GM19372 (cell line): ENCODE measurements around the gene KCNQ1.

ENCODE experiments used
- ATAC-seq: cut with Tn5 transposase; IDR thresholded peaks from one replicate; pipeline ENCODE4 v1.9.1; 2021; ENCODE audit warnings: mild to moderate bottlenecking, low read depth, moderate library complexity; ENCODE audit not compliant: unreplicated experiment

KCNQ1 gene

GRCh38 chr11:2531277-2531986 lies 86.6 kb downstream of the KCNQ1 start:
- no peak for ATAC-seq

DNA sequence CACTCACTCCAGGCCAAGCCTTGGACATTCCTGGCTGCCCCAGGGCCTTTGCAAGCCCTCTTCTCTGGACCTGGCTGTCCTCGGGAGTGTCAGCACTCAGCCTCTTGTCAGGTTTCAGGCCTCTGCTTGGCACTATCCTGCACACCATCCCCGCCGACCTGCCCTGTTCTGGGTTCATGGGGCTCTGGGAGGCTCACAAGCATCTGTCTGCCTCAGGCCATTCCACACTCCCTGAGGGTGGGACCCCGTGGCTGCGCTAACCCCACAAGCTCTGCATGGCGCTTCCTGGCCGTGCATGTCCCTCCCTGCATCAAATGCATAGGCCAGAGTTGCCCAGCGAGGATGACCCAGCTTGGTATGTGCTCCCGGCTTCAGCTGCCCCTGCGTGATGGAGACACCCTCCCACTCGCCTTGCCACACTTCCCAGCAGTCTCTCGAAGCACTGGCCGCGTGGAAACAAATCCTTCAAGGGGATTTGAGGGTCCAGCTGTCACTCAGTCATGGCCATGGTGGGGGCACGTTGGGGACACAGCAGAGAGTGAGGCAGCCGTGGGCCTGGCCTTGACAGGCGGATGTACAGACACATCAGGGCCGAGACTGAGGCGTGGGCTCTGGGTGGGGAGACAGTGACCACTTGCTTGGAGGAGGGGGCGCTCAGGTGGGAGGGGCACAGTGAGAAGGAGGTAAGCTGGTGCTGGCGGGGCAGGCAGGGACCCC lies 87.3 kb downstream of the KCNQ1 start:
- ATAC-seq, result no peak

DNA sequence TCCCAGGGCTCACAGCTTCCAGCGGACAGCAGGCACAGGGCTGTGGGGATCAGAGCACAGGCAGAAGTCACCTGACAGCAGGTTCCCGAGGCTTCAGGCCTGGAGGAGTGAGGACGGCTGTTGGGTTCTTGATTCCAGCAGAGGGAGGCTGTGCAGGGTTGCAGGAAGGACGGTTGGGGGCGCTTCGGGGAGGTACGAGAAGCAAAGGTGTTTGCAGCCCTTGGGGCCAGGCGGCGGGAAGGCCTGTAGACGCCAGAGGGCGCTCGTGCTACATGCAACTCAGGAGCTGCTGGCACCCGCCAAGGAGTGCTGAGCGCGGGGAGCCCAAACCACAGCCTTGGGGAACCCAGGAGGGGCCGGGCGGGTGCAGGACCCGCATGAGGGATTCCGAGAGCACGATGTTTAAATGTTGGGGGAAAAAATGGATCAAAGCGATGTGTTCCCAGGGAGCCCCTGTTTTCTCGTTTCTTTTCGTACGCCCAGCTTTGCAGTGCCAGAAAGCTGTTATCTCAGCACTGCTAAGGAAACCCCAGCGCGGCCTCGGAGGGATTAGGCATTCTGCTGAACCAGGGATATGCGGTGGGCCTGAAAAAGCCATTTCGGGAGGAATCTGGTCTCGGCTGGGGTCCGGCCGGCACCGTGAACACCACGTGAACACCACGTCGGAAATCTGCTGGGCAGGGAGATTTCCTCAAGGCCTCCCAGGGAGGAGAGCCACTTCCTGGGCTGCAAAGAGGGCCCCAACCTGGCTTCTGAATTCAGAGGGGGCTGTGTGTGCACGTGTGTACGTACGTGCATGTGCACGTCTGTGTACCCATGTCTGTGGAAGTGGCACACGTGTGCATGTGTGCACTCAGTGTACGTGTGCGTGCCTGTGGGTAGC lies 88.1 kb downstream of the KCNQ1 start:
- peak; percentile 81 for ATAC-seq

GRCh38 chr11:2533587-2534133 lies 88.9 kb downstream of the KCNQ1 start:
- ATAC-seq, result no peak

DNA sequence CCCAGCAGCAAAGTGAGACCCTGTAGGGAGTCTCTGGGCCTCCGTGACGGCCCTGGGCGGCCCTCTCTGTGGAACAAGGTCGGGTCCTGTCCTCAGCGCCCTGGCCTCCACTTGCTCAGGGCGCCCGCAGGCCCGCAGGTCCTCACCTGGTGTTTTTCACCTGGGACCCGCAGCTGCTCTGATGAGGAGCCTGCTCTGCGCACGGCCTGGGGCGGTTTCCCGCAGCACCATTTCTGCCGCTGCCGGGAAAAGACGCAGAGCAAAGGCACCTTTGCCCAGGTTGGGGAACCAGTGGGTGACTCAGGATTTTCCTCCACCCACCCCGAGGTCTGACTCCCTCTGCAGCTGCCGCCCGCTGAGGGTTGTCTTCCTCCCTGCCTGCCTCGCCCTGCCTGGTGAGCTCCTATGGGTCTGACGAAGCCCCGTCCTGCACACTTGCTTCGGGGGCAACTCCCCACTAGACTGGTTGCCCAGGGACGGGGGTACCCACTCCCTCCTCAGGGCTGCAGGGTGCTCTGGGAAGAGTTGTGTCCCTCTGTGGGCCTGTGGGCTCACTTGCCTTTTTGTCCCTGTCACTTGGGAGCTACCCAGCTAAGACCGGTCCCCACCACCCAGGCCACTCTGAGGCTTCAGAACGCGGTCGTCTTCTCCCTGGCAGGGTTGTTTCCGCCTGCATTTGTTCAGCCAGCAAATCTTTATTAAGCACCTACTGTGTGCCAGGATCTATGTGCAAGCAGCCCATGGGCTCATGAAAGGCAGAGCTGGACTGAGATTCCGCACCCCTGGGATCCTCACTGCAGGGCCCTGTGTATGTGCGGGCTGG lies 89.5 kb downstream of the KCNQ1 start:
- ATAC-seq, result no peak

- no peak for ATAC-seq
These were observed 90.3 kb downstream of the KCNQ1 start for GRCh38 chr11:2534957-2535672.

DNA sequence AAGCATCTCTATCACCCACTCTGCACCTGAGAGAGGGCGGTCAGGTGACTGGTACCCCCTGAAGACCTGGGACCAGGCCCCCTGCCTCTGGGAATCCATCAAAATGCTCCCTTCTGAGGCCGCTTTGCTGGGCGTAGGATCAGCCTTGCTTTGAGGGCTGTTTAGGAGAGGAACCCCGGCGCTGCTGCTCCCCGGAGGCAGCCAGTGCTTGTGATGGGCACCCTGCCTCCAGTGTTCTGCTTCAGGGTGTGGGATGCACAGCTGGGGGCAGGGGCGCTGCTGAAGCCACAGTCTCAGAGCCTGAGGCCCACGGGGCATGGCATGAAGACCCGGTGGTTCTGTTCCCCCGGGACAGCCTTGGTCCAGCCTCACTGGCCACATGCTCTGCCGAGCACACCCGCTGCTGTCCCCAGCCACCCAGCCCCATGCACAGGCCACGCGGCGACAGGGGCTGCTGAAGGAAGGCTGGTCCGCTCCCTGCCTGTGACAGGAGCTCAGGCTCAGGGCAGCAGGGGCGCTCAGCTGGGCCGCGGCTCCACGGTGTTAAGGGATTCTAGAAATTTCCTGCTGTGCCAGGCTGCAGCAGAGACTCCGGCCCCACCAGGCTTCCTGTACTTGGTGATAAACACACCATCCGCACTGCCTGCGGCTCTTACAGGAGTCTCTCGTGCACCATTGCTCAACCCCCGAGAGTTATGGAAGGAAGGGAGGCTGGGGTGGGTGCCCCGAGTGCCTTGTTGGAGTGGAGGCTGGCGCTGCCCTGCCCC lies 91.0 kb downstream of the KCNQ1 start:
- ATAC-seq, result no peak

GRCh38 chr11:2536440-2536989 lies 91.7 kb downstream of the KCNQ1 start:
- ATAC-seq, result no peak

DNA sequence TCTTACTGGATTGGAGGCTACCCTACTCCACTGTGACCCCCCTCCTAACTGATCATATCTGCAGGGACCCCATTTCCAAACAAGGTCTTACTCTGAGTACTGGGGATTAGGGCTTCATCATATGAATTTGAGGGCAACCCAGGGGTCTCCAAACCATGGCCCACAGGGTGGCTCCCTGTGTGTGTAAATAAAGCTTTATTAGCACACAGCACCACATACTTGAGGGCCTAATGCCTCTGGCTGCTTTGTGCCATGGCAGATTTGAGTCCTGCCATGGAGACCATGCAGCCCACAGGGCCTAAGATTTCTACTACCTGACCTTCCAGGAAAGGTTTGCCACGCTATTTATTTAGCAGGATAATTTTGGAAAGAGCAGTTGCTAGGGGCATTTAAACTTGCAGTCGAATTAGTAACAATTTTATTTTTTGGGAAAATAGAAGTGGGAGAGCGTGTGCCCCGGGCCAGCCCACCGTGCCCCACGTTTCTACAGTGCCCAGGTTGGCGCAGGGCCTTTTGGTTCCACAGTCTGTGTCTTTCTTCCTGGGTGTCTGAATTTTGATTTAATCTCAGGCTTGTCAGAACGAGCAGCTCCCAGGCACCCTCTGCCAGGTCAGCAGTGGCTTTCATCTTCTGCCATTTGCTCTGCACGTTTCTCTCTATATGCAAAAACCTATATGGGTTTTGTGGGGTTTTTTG lies 92.3 kb downstream of the KCNQ1 start:
- no peak for ATAC-seq

GRCh38 chr11:2537896-2538724 lies 93.3 kb downstream of the KCNQ1 start:
- ATAC-seq, result no peak

DNA sequence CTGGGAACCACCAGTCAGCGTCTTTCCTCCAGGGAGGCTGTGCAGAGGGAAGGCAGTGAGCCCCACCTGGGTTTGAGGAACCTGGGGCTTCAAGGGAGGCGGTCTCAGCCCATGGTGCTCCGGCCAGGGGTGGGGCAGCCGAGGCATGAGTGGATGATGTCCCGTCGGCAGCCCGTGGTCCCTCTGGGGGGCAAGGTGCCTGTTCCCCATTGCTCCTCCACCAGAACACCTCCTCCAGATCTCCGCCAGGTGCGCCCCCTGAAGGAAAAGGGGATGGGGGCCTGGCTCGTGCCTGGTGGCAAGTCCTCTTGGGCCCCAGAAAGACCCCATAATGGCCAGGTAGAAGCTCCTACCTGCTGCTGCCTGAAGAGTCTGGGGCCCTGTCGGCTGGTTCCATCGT lies 94.1 kb downstream of the KCNQ1 start:
- ATAC-seq, result no peak

DNA sequence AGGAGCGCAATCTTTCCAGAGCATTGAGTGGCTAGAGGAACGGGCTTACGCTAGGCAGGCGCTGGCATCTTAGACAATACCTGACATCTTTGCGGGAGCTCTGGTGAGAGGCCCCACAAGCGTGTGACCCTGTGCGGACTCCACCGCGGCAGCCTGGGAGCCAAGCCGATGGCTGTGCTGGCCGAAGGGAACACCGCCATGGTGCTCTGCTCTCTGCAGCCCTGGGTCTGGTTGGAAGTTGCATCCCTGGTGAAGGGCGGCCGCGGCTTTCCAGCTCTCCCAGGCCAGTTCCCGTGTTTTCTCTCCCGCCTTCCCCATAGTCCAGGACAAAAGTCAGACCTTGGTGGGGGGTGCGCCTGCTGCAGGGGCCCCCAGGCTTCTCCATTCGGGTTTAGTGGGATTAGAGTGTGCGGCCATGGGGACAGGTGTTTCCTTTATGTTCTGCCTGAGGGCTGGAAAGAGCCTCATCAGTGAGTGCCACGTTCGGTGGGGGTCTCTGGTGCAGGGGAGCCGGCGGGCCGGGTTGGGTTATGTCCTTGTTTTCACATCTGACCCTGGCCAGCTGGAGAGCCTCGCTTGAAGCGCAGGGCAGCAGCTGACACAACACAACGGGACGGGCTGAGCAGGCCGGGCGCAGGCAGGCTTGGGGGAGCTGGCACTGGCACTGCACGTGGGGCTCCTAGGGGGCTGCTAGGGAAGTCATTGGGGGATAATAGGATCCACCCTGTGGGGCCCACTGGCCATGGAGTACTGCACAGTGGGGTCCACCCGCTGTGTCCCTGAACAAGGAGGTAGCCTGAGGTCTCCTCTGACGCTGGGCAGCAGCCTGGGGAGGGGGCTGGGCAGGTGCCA lies 94.8 kb downstream of the KCNQ1 start:
- no peak for ATAC-seq

- ATAC-seq, result no peak
These were observed 95.6 kb downstream of the KCNQ1 start for GRCh38 chr11:2540223-2540991.

GRCh38 chr11:2540992-2541680 lies 96.3 kb downstream of the KCNQ1 start:
- no peak for ATAC-seq

- no peak for ATAC-seq
These were observed 97.1 kb downstream of the KCNQ1 start for GRCh38 chr11:2541881-2542361.
